GM12878 (cell line): ENCODE results near the gene RBM44. TPM values are rescaled to one million over a fixed set of nuclear protein-coding genes. Genes with fewer than 3 reads are reported as not detected.

ENCODE experiments used
- ATAC-seq: fragments of 200-7000 bp; cut with Tn5 transposase; 3 replicates; pipeline ENCODE4 v1.9.1; 2020; ENCODE audit warnings: mild to moderate bottlenecking, moderate library complexity
- BruUV-seq: library from RNA; stranded (reverse); fragments of 400-500 nt; replicated peaks from 2 replicates; lab custom pipeline; 2021; lab: Mats Ljungman, UMichigan
- CTCF ChIA-PET: fragments of 300-600 bp; sonication (Branson Sonifier 250); formaldehyde crosslinking; extraction: SDS; loops from one replicate; lab custom pipeline; 2021; ENCODE audit warnings: inconsistent platforms; lab: Yijun Ruan, JAX
- POLR2A ChIA-PET: fragments of 350-600 bp; formaldehyde crosslinking; extraction: SDS; loops from one replicate; lab custom pipeline; 2021; ENCODE audit warnings: inconsistent platforms; lab: Charles Lee
- RAD21 ChIA-PET: fragments of 300-600 bp; sonication (Branson Sonifier 250); formaldehyde crosslinking; loops from one replicate; lab custom pipeline; 2023; ENCODE audit warnings: antibody characterized with exemption; ENCODE audit not compliant: unreplicated experiment; lab: Charles Lee
- SMC1A ChIA-PET: fragments of 300-600 bp; sonication (Branson Sonifier 250); formaldehyde crosslinking; loops from one replicate; lab custom pipeline; 2023; ENCODE audit not compliant: unreplicated experiment, uncharacterized antibody; lab: Charles Lee
- DNase-seq: peaks from one replicate; pipeline ENCODE4 v3.0.0-alpha.2; 2011; ENCODE audit warnings: low read depth, low spot score
- FAIRE-seq: peaks from 3 replicates; lab custom pipeline; 2011; peaks lifted over from hg19 to GRCh38; lab: Jason Lieb, UNC
- H2AFZ ChIP-seq: 2 replicates; pipeline ENCODE4 v1.6.0; 2011; ENCODE audit warnings: low read depth, low read length, control low read depth; ENCODE audit not compliant: control insufficient read depth
- H3K27ac ChIP-seq: 2 replicates; pipeline ENCODE4 v1.5.1; 2011; ENCODE audit warnings: control low read depth; ENCODE audit not compliant: control insufficient read depth, insufficient read depth
- H3K27me3 ChIP-seq, 2 experiments: replicated peaks in 1 of 2; 2 replicates each; pipeline versions ENCODE4 v1.6.0 to v1.6.1; 2011; ENCODE audit warnings: low read length in 1 of 2; ENCODE audit not compliant: control insufficient read depth in 2 of 2, insufficient read depth in 2 of 2
- H3K36me3 ChIP-seq, 2 experiments: 2 replicates each; pipeline ENCODE4 v1.5.1; 2011; ENCODE audit warnings: low read length in 1 of 2; ENCODE audit not compliant: control insufficient read depth in 2 of 2, insufficient read depth in 2 of 2
- H3K4me1 ChIP-seq: 2 replicates; pipeline ENCODE4 v1.6.1; 2011; ENCODE audit warnings: mild to moderate bottlenecking, low read length, moderate library complexity, mixed read lengths; ENCODE audit not compliant: control insufficient read depth, insufficient read depth
- H3K4me2 ChIP-seq: 2 replicates; pipeline ENCODE4 v1.6.0; 2011; ENCODE audit warnings: control low read depth; ENCODE audit not compliant: control insufficient read depth, insufficient read depth
- H3K4me3 ChIP-seq: fragments of 200-600 bp; sonication (generic); 2 replicates; pipeline ENCODE4 v1.5.1; 2016
- H3K79me2 ChIP-seq: 2 replicates; pipeline ENCODE4 v1.6.0; 2011; ENCODE audit warnings: low read length; ENCODE audit not compliant: control insufficient read depth, insufficient read depth
- H3K9ac ChIP-seq: 2 replicates; pipeline ENCODE4 v1.8.0; 2011; ENCODE audit warnings: low read length, control low read depth, mixed read lengths; ENCODE audit not compliant: control insufficient read depth, insufficient read depth
- H3K9me3 ChIP-seq: replicated peaks from 3 replicates; pipeline ENCODE4 v1.5.1; 2011; ENCODE audit warnings: mild to moderate bottlenecking, low read length; ENCODE audit not compliant: control insufficient read depth, insufficient read depth
- H4K20me1 ChIP-seq: 2 replicates; pipeline ENCODE4 v1.6.0; 2011; ENCODE audit not compliant: control insufficient read depth, insufficient read depth
- BCL3 ChIP-seq: IDR thresholded peaks from 2 replicates; pipeline ENCODE4 v1.6.1; 2011; ENCODE audit warnings: borderline replicate concordance, low read depth, mild to moderate bottlenecking, moderate library complexity, low read length; ENCODE audit not compliant: insufficient read depth, poor library complexity, severe bottlenecking
- BMI1 ChIP-seq: fragments of 450-650 bp; IDR thresholded peaks from 2 replicates; pipeline ENCODE4 v1.6.1; 2016; ENCODE audit warnings: mild to moderate bottlenecking, moderate library complexity, borderline replicate concordance
- CHD2 ChIP-seq: IDR thresholded peaks from 2 replicates; pipeline ENCODE4 v1.6.1; 2011; ENCODE audit warnings: low read depth, low read length, improper control_type of control experiment, borderline replicate concordance
- E2F4 ChIP-seq: IDR thresholded peaks from 2 replicates; pipeline ENCODE4 v1.6.1; 2012; ENCODE audit warnings: low read depth, low read length, improper control_type of control experiment
- EZH2 ChIP-seq: IDR thresholded peaks from 2 replicates; pipeline ENCODE4 v1.6.1; 2012; ENCODE audit warnings: low read depth, mild to moderate bottlenecking, control low read depth, inconsistent platforms, low read length, borderline replicate concordance; ENCODE audit not compliant: control insufficient read depth
- HDGF ChIP-seq: fragments of 450-650 bp; IDR thresholded peaks from 2 replicates; pipeline ENCODE4 v1.6.1; 2016; ENCODE audit warnings: antibody characterized with exemption
- MLLT1 ChIP-seq: fragments of 450-650 bp; IDR thresholded peaks from 2 replicates; pipeline ENCODE4 v1.6.1; 2016; ENCODE audit warnings: mild to moderate bottlenecking
- NFIC ChIP-seq: IDR thresholded peaks from 2 replicates; pipeline ENCODE4 v1.6.1; 2012; ENCODE audit warnings: low read depth, mild to moderate bottlenecking, inconsistent platforms, low read length, moderate library complexity
- NFYA ChIP-seq: IDR thresholded peaks from 2 replicates; pipeline ENCODE4 v1.6.1; 2011; ENCODE audit warnings: low read depth, mild to moderate bottlenecking, low read length, improper control_type of control experiment, borderline replicate concordance
- SUZ12 ChIP-seq: fragments of 200-600 bp; sonication (generic); IDR thresholded peaks from one replicate; pipeline ENCODE4 v1.6.1; 2018; ENCODE audit warnings: antibody characterized with exemption, mild to moderate bottlenecking; ENCODE audit not compliant: unreplicated experiment
- TARDBP ChIP-seq: IDR thresholded peaks from 2 replicates; pipeline ENCODE4 v1.6.1; 2016; ENCODE audit warnings: borderline replicate concordance
- ZNF217 ChIP-seq: fragments of 450-650 bp; IDR thresholded peaks from 2 replicates; pipeline ENCODE4 v1.6.1; 2017; ENCODE audit warnings: antibody characterized with exemption, mild to moderate bottlenecking
- ZNF384 ChIP-seq: IDR thresholded peaks from 2 replicates; pipeline ENCODE4 v1.6.1; 2012; ENCODE audit warnings: low read depth, mild to moderate bottlenecking, low read length, improper control_type of control experiment, borderline replicate concordance
- WGBS: methylation state at CpG from one replicate; pipeline ENCODE4 v1.1.6; 2016; ENCODE audit warnings: low lambda C conversion rate; ENCODE audit not compliant: insufficient replicate concordance, insufficient coverage; ENCODE audit errors: missing lambda C conversion rate; 5-methylcytosine and 5-hydroxymethylcytosine counted together
- in situ Hi-C: fragments of 300-500 bp; cut with MboI; formaldehyde crosslinking; loops from 9 replicates; pipeline ENCODE4 v1.14.3; 2018; ENCODE audit warnings: mixed read lengths
- intact Hi-C: fragments of 100-400 bp; cut with micrococcal nuclease; formaldehyde crosslinking; loops from one replicate; pipeline ENCODE4 v1.14.2; 2022; ENCODE audit not compliant: unreplicated experiment
- polyA plus RNA-seq, 11 experiments: library from polyadenylated mRNA; depleted of rRNA in 4 of 11; unstranded in 6 of 11; stranded (reverse) in 5 of 11; fragments of >200 nt; fragmentation: Nextera tagmentation in 4 of 11; fragmentation: Illumina TruSeq in 1 of 11; extraction: Ambion mirVana in 4 of 11; extraction: Trizol in 1 of 11; gene quantifications; 1 replicate in 1 of 11; 2 replicates in 10 of 11; pipeline versions ENCODE4 v1.2.1 to v1.2.3, GENCODE V29; 2011 to 2016; ENCODE audit warnings: inconsistent platforms in 2 of 11, missing spikeins in 2 of 11, low read depth in 1 of 11
- total RNA-seq, 4 experiments: library from RNA; depleted of rRNA in 3 of 4; stranded (reverse); fragments of >200 nt in 3 of 4; fragmentation: Illumina TruSeq in 1 of 4; extraction: Trizol in 1 of 4; gene quantifications; 2 replicates each; pipeline versions ENCODE4 v1.2.1 to v1.2.3, GENCODE V29; 2013 to 2021
- TF ChIP-seq, protein P1 (sequence below): IDR thresholded peaks from 2 replicates; pipeline ENCODE4 v1.6.1; 2012; ENCODE audit warnings: low read depth, low read length, improper control_type of control experiment
- TF ChIP-seq, protein P2 (sequence below): fragments of 450-650 bp; IDR thresholded peaks from 2 replicates; pipeline ENCODE4 v1.6.1; 2017; ENCODE audit warnings: low read depth, mild to moderate bottlenecking, moderate library complexity
- TF ChIP-seq, protein P3 (sequence below): fragments of 450-650 bp; IDR thresholded peaks from 2 replicates; pipeline ENCODE4 v1.6.1; 2017; ENCODE audit warnings: mild to moderate bottlenecking

RBM44 gene
- total and polyA plus RNA-seq, 10 of the 15 experiments (the other 5 are each of a cell fraction or from before 2014, with no cell fraction given): 0.14 to 1.4 (median 0.62) TPM; not detected in 1

GRCh38 chr2:237782181-237782580, 16.4 kb upstream of the RBM44 start:
- Histone ChIP-seq H3K36me3 (peaks cover 4 to 23% of the 10 kb centered on the region in 2 experiments), H3K9ac (no peak overlapping the region), H3K27ac (no peak overlapping the region), H2AFZ (no peak overlapping the region), H3K27me3 (no peaks in the 10 kb centered on the region), H3K4me3 (no peak overlapping the region), H4K20me1 (no peaks in the 10 kb centered on the region), H3K4me1 (no peaks in the 10 kb centered on the region), H3K4me2 (no peak overlapping the region), H3K79me2 (no peaks in the 10 kb centered on the region), H3K9me3 (peaks cover 12% of the 10 kb centered on the region; the same call in 2 of the 3 replicates)
- DNase-seq: no peak
- WGBS: 100% methylated on average over 7 of the region's 7 CpGs
- no TSS peak for BruUV-seq
- in situ Hi-C loops (no loop called here), intact Hi-C loops (no loop called here)
- SMC1A ChIA-PET: no interaction called here
- POLR2A ChIA-PET: interaction anchor here (0.5 kb wide), 1 partner anchor 62 kb away, joined by 3 read pairs; no protein-coding TSS in a partner anchor
- ATAC-seq: no peak
- no peak for FAIRE-seq
- CTCF ChIA-PET: no interaction called here
- RAD21 ChIA-PET: no interaction called here
- TF ChIP-seq BMI1: no peak
- TF ChIP-seq, protein P1, sequence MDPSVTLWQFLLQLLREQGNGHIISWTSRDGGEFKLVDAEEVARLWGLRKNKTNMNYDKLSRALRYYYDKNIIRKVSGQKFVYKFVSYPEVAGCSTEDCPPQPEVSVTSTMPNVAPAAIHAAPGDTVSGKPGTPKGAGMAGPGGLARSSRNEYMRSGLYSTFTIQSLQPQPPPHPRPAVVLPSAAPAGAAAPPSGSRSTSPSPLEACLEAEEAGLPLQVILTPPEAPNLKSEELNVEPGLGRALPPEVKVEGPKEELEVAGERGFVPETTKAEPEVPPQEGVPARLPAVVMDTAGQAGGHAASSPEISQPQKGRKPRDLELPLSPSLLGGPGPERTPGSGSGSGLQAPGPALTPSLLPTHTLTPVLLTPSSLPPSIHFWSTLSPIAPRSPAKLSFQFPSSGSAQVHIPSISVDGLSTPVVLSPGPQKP: no peak
- TF ChIP-seq HDGF: no peak
- no peak for TF ChIP-seq EZH2
- TF ChIP-seq, protein P2, sequence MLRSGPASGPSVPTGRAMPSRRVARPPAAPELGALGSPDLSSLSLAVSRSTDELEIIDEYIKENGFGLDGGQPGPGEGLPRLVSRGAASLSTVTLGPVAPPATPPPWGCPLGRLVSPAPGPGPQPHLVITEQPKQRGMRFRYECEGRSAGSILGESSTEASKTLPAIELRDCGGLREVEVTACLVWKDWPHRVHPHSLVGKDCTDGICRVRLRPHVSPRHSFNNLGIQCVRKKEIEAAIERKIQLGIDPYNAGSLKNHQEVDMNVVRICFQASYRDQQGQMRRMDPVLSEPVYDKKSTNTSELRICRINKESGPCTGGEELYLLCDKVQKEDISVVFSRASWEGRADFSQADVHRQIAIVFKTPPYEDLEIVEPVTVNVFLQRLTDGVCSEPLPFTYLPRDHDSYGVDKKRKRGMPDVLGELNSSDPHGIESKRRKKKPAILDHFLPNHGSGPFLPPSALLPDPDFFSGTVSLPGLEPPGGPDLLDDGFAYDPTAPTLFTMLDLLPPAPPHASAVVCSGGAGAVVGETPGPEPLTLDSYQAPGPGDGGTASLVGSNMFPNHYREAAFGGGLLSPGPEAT: no peak
- TF ChIP-seq SUZ12: no peak
- TF ChIP-seq E2F4: no peak
- no peak for TF ChIP-seq BCL3
- no peak for TF ChIP-seq ZNF217
- TF ChIP-seq TARDBP: no peak
- no peak for TF ChIP-seq MLLT1
- no peak for TF ChIP-seq NFYA
- no peak for TF ChIP-seq NFIC
- TF ChIP-seq CHD2: no peak
- no peak for TF ChIP-seq ZNF384
- TF ChIP-seq, protein P3, sequence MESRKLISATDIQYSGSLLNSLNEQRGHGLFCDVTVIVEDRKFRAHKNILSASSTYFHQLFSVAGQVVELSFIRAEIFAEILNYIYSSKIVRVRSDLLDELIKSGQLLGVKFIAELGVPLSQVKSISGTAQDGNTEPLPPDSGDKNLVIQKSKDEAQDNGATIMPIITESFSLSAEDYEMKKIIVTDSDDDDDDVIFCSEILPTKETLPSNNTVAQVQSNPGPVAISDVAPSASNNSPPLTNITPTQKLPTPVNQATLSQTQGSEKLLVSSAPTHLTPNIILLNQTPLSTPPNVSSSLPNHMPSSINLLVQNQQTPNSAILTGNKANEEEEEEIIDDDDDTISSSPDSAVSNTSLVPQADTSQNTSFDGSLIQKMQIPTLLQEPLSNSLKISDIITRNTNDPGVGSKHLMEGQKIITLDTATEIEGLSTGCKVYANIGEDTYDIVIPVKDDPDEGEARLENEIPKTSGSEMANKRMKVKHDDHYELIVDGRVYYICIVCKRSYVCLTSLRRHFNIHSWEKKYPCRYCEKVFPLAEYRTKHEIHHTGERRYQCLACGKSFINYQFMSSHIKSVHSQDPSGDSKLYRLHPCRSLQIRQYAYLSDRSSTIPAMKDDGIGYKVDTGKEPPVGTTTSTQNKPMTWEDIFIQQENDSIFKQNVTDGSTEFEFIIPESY: no peak
